ENCODE measurements around the gene SEC63. TPM values are rescaled to one million over a fixed set of nuclear protein-coding genes. Genes with fewer than 3 reads are reported as not detected.

Gene SEC63
- total RNA-seq, 4 donors from 2014 or later: 9.3 to 25.4 (median 16.2) TPM

- Histone ChIP-seq H3K27me3 (no peaks in the 10 kb centered on the region), H3K27ac (no peak overlapping the region), H3K36me3 (no peaks in the 10 kb centered on the region), H3K4me1 (peaks cover 0 to 23% (median 0%) of the 10 kb centered on the region in 3 donors), H3K4me3 (no peak overlapping the region), H3K9me3 (no peaks in the 10 kb centered on the region)
- intact Hi-C loops (cut with DNase I): no loop called here
- DNase-seq: no peak
- WGBS, 2 donors: 68 to 74% methylated on average over 6 of the region's 6 CpGs
- no peak for TF ChIP-seq POLR2A (IDR thresholded peaks at IDR 0.05)
- TF ChIP-seq CTCF (IDR thresholded peaks at IDR 0.05): no peak
Measured at GRCh38 chr6:107989166-107990094, 31.4 kb upstream of the SEC63 start.

GRCh38 chr6:107988570-107988969 is 30.6 kb upstream of the SEC63 start:
- WGBS, 2 donors: 79 to 89% methylated on average over 3 of the region's 3 CpGs
- DNase-seq: no peak
- Histone ChIP-seq H3K36me3 (no peaks in the 10 kb centered on the region), H3K9me3 (no peaks in the 10 kb centered on the region), H3K27ac (no peak overlapping the region), H3K4me1 (peaks cover 0 to 23% (median 0%) of the 10 kb centered on the region in 3 donors), H3K4me3 (no peak overlapping the region), H3K27me3 (no peaks in the 10 kb centered on the region)
- TF ChIP-seq CTCF (IDR thresholded peaks at IDR 0.05) (no peak), POLR2A (IDR thresholded peaks at IDR 0.05) (no peak)
- intact Hi-C loops (cut with DNase I): no loop called here

- H3K36me3 ChIP-seq: no peaks in the 10 kb centered on the region
- H3K4me1 ChIP-seq: peaks cover 0 to 23% (median 0%) of the 10 kb centered on the region in 3 donors
- H3K9me3 ChIP-seq: no peaks in the 10 kb centered on the region
- H3K27ac ChIP-seq: no peak overlapping the region
- DNase-seq: no peak
- no peak overlapping the region for H3K4me3 ChIP-seq
- 89 to 97% methylated on average over 3 of the region's 3 CpGs for WGBS, 2 donors
- no peak for TF ChIP-seq POLR2A (IDR thresholded peaks at IDR 0.05)
- TF ChIP-seq CTCF (IDR thresholded peaks at IDR 0.05): no peak
- H3K27me3 ChIP-seq: no peaks in the 10 kb centered on the region
- intact Hi-C loops (cut with DNase I): no loop called here
Measured at GRCh38 chr6:107987805-107988204, 29.8 kb upstream of the SEC63 start.

GRCh38 chr6:107985701-107986100 is 27.7 kb upstream of the SEC63 start:
- intact Hi-C loops (cut with DNase I): no loop called here
- WGBS, 2 donors: 62 to 63% methylated on average over 13 to 14 of the region's 14 CpGs
- no peak overlapping the region for H3K27ac ChIP-seq
- H3K4me3 ChIP-seq: no peak overlapping the region
- H3K36me3 ChIP-seq: no peaks in the 10 kb centered on the region
- H3K4me1 ChIP-seq: peaks cover 0 to 6% (median 0%) of the 10 kb centered on the region in 3 donors
- TF ChIP-seq CTCF (IDR thresholded peaks at IDR 0.05) (no peak), POLR2A (IDR thresholded peaks at IDR 0.05) (no peak)
- DNase-seq: no peak
- H3K9me3 ChIP-seq: no peaks in the 10 kb centered on the region
- no peaks in the 10 kb centered on the region for H3K27me3 ChIP-seq

GRCh38 chr6:107983811-107984210 is 25.8 kb upstream of the SEC63 start:
- Histone ChIP-seq H3K4me3 (no peak overlapping the region), H3K27ac (no peak overlapping the region), H3K9me3 (no peaks in the 10 kb centered on the region), H3K36me3 (no peaks in the 10 kb centered on the region), H3K27me3 (no peaks in the 10 kb centered on the region), H3K4me1 (no peaks in the 10 kb centered on the region)
- no peak for TF ChIP-seq POLR2A (IDR thresholded peaks at IDR 0.05)
- TF ChIP-seq CTCF (IDR thresholded peaks at IDR 0.05): no peak
- 76 to 84% methylated on average over 4 of the region's 4 CpGs for WGBS, 2 donors
- intact Hi-C loops (cut with DNase I): no loop called here
- no peak for DNase-seq

Measured in esophagus squamous epithelium (tissue), 5 donors.